Activated T-helper 2 cell treated with anti-CD3 and anti-CD28 coated beads, Interferon-gamma antibody, Interleukin-2, Interleukin-4, amounts not matched to agents 10 μg/mL and 5 μg/mL and 100 μg/mL, durations not matched to agents 14 hours and 24 hours and 36 hours (primary cell): ENCODE results near the gene SULF2. TPM values are rescaled to one million over a fixed set of nuclear protein-coding genes. Genes with fewer than 3 reads are reported as not detected.
"Not testable (repeated sequence)": the region's sequence is repeated elsewhere in the genome, so short reads cannot be mapped to it uniquely, and the experiment has no call there.

Source experiments
- DNase-seq: peaks from one replicate; pipeline ENCODE4 v3.0.0; 2021; ENCODE audit warnings: low spot score
- H3K27ac Mint-ChIP-seq: one replicate; pipeline ENCODE4 v1.8.0; 2021; ENCODE audit warnings: mixed read lengths
- H3K27me3 Mint-ChIP-seq: one replicate; pipeline ENCODE4 v1.8.0; 2021; ENCODE audit warnings: low read depth, mixed read lengths
- H3K36me3 Mint-ChIP-seq: one replicate; pipeline ENCODE4 v1.8.0; 2021; ENCODE audit warnings: low read depth, mixed read lengths
- H3K4me1 Mint-ChIP-seq: one replicate; pipeline ENCODE4 v1.8.0; 2021; ENCODE audit warnings: low read depth, mixed read lengths
- H3K4me3 Mint-ChIP-seq: one replicate; pipeline ENCODE4 v1.8.0; 2021; ENCODE audit warnings: low read depth, mild to moderate bottlenecking, moderate library complexity, mixed read lengths
- H3K9me3 Mint-ChIP-seq: one replicate; pipeline ENCODE4 v1.8.0; 2021; ENCODE audit warnings: mixed read lengths
- intact Hi-C: fragments of 100-400 bp; cut with micrococcal nuclease; formaldehyde crosslinking; loops from one replicate; pipeline ENCODE4 v1.15.1; 2023
- total RNA-seq: library from RNA; stranded (reverse); gene quantifications from 2 replicates; pipeline ENCODE4 v1.2.3, GENCODE V29; 2022

The SULF2 gene
- total RNA-seq, 1 donor from 2014 or later = 0.48 TPM

- Mint-ChIP-seq H3K4me3 (no peak overlapping the region), H3K27me3 (peaks cover 16% of the 10 kb centered on the region), H3K36me3 (no peaks in the 10 kb centered on the region), H3K9me3 (no peaks in the 10 kb centered on the region), H3K27ac (no peak overlapping the region), H3K4me1 (no peaks in the 10 kb centered on the region)
- intact Hi-C loops = no loop called here
- DNase-seq = no peak
Measured at GRCh38 chr20:47815866-47816265, 30.6 kb upstream of the SULF2 start.

GRCh38 chr20:47815416-47815806 lies 30.1 kb upstream of the SULF2 start:
- DNase-seq = no peak
- Mint-ChIP-seq H3K36me3 (no peaks in the 10 kb centered on the region), H3K4me1 (no peaks in the 10 kb centered on the region), H3K27ac (no peak overlapping the region), H3K27me3 (peaks cover 14% of the 10 kb centered on the region), H3K4me3 (no peak overlapping the region), H3K9me3 (no peaks in the 10 kb centered on the region)
- intact Hi-C loops = no loop called here

GRCh38 chr20:47814632-47815415 lies 29.5 kb upstream of the SULF2 start:
- no peak overlapping the region for H3K4me3 Mint-ChIP-seq
- intact Hi-C loops = no loop called here
- DNase-seq = no peak
- peaks cover 14% of the 10 kb centered on the region for H3K27me3 Mint-ChIP-seq
- H3K27ac Mint-ChIP-seq = no peak overlapping the region
- H3K9me3 Mint-ChIP-seq = no peaks in the 10 kb centered on the region
- no peaks in the 10 kb centered on the region for H3K4me1 Mint-ChIP-seq
- no peaks in the 10 kb centered on the region for H3K36me3 Mint-ChIP-seq

DNA sequence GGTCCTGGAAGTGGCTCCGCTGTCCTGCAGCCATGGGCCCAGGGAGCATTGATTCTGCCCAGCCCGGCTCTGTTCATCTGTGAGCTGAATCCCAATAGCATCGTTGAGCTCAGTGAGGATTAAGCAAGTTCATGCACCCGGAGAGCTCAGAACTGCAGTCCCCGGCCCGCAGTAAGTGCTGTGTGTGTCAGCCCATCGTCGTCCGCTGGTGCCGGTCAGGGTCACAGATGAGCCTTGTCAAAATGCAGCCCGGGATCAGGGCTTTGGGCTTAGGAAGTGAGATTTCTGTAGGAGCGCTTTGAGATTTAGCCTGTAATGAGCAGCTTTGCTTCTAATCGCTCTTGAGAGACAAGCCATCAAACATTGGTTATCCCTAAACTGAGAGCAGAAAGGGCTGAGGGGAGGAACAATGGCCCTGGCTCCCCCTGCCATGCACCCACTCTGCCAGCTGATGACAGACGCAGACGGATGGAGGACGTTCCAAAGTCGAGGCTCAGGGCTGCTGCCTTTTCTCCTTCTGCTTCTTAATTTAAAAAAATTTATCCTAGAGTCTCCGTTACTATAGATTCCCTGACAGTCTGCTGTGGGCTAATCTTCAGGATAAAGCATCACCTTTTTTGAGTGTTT lies 25.6 kb upstream of the SULF2 start:
- no peak for DNase-seq
- intact Hi-C loops = no loop called here
- Mint-ChIP-seq H3K27me3 (peaks cover 14% of the 10 kb centered on the region), H3K4me3 (no peak overlapping the region), H3K36me3 (no peaks in the 10 kb centered on the region), H3K27ac (no peak overlapping the region), H3K4me1 (no peaks in the 10 kb centered on the region), H3K9me3 (no peaks in the 10 kb centered on the region)

GRCh38 chr20:47810116-47810677 lies 24.9 kb upstream of the SULF2 start:
- H3K27ac Mint-ChIP-seq = no peak overlapping the region
- DNase-seq = no peak
- H3K4me3 Mint-ChIP-seq = no peak overlapping the region
- no peaks in the 10 kb centered on the region for H3K36me3 Mint-ChIP-seq
- H3K27me3 Mint-ChIP-seq = peaks cover 14% of the 10 kb centered on the region
- intact Hi-C loops = no loop called here
- no peaks in the 10 kb centered on the region for H3K9me3 Mint-ChIP-seq
- H3K4me1 Mint-ChIP-seq = no peaks in the 10 kb centered on the region

- Mint-ChIP-seq H3K27ac (no peak overlapping the region), H3K4me3 (no peak overlapping the region), H3K36me3 (no peaks in the 10 kb centered on the region), H3K4me1 (no peaks in the 10 kb centered on the region), H3K27me3 (peaks cover 14% of the 10 kb centered on the region), H3K9me3 (no peaks in the 10 kb centered on the region)
- no peak for DNase-seq
- intact Hi-C loops = no loop called here
Measured at GRCh38 chr20:47809161-47809960, 24.1 kb upstream of the SULF2 start.

DNA sequence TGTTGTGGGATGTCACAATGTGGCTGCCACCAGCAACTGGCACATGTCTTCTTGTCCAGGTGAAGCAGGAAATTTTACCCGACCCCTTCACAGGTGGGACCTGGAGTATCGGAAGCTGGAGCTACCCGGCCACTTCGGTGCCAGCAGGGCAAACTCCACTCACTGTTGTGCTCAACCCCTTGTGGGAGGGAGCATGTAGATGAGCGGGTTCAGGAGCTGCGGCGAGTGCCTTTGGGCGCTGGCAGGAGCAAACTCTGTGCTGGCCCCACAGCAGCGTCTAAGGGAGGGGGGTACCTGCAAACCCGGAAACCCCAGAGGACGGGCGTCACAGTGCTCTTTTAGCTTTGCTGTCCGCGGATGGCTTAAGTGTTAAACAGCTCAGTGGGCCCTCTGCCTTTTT lies 20.7 kb upstream of the SULF2 start:
- DNase-seq = no peak
- H3K27me3 Mint-ChIP-seq = no peaks in the 10 kb centered on the region
- no peaks in the 10 kb centered on the region for H3K9me3 Mint-ChIP-seq
- no peaks in the 10 kb centered on the region for H3K4me1 Mint-ChIP-seq
- no peaks in the 10 kb centered on the region for H3K36me3 Mint-ChIP-seq
- no peak overlapping the region for H3K27ac Mint-ChIP-seq
- intact Hi-C loops = no loop called here
- no peak overlapping the region for H3K4me3 Mint-ChIP-seq

- H3K9me3 Mint-ChIP-seq, H3K4me3 Mint-ChIP-seq, intact Hi-C loops, H3K4me1 Mint-ChIP-seq, DNase-seq, H3K36me3 Mint-ChIP-seq, H3K27ac Mint-ChIP-seq, H3K27me3 Mint-ChIP-seq: not testable (repeated sequence)
Measured at GRCh38 chr20:47804972-47805371, 19.7 kb upstream of the SULF2 start.

GRCh38 chr20:47804224-47804825 lies 19.0 kb upstream of the SULF2 start:
- H3K4me3 Mint-ChIP-seq, H3K27me3 Mint-ChIP-seq, H3K36me3 Mint-ChIP-seq, intact Hi-C loops, DNase-seq, H3K27ac Mint-ChIP-seq, H3K4me1 Mint-ChIP-seq, H3K9me3 Mint-ChIP-seq: not testable (repeated sequence)

- no peak overlapping the region for H3K27ac Mint-ChIP-seq
- no peaks in the 10 kb centered on the region for H3K36me3 Mint-ChIP-seq
- no peak for DNase-seq
- H3K4me1 Mint-ChIP-seq = no peaks in the 10 kb centered on the region
- intact Hi-C loops = no loop called here
- H3K9me3 Mint-ChIP-seq = no peaks in the 10 kb centered on the region
- no peak overlapping the region for H3K4me3 Mint-ChIP-seq
- H3K27me3 Mint-ChIP-seq = no peaks in the 10 kb centered on the region
Measured at GRCh38 chr20:47802975-47803374, 17.7 kb upstream of the SULF2 start.

GRCh38 chr20:47802226-47802920 lies 17.1 kb upstream of the SULF2 start:
- intact Hi-C loops = no loop called here
- no peak overlapping the region for H3K27ac Mint-ChIP-seq
- no peaks in the 10 kb centered on the region for H3K36me3 Mint-ChIP-seq
- H3K4me3 Mint-ChIP-seq = no peak overlapping the region
- no peak for DNase-seq
- no peaks in the 10 kb centered on the region for H3K9me3 Mint-ChIP-seq
- H3K4me1 Mint-ChIP-seq = no peaks in the 10 kb centered on the region
- H3K27me3 Mint-ChIP-seq = no peaks in the 10 kb centered on the region

DNA sequence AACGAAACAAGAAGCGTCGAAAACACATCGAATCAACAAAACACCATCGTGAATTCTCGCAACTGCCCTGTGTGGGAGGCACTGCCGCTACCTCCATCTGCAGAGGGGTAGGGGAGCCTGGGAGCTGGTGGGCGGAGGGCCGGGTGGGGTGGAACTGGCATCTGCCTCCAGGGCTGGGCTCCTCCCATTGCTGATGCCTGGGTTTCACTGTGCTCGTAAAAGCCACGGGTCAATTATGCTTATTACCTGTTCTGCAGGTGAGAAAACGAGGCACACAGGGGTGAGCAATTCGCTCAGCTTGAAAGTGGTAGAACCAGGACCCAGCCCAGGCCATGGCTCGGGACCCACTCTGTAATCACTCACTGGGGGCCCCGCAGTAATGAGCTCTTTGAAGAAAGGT lies 16.5 kb upstream of the SULF2 start:
- DNase-seq = no peak
- intact Hi-C loops = no loop called here
- no peaks in the 10 kb centered on the region for H3K36me3 Mint-ChIP-seq
- H3K9me3 Mint-ChIP-seq = no peaks in the 10 kb centered on the region
- no peaks in the 10 kb centered on the region for H3K27me3 Mint-ChIP-seq
- no peaks in the 10 kb centered on the region for H3K4me1 Mint-ChIP-seq
- H3K4me3 Mint-ChIP-seq = no peak overlapping the region
- no peak overlapping the region for H3K27ac Mint-ChIP-seq
